Fibroblast of the aortic adventitia (primary cell): ENCODE results near the gene MYO5B. TPM values are rescaled to one million over a fixed set of nuclear protein-coding genes. Genes with fewer than 3 reads are reported as not detected.

Experiments
- DNase-seq: peaks from one replicate; pipeline ENCODE4 v3.0.0-alpha.2; 2010; ENCODE audit warnings: low read depth
- H3K4me3 ChIP-seq: 2 replicates; pipeline ENCODE4 v1.5.1; 2011; ENCODE audit warnings: low read depth, mild to moderate bottlenecking, control low read depth, low read length, moderate library complexity
- CTCF ChIP-seq: IDR thresholded peaks from 2 replicates; pipeline ENCODE4 v1.5.1; 2011; ENCODE audit warnings: mild to moderate bottlenecking, low read length, control low read depth, inconsistent platforms; ENCODE audit not compliant: insufficient read depth
- total RNA-seq: library from RNA; depleted of rRNA; stranded (reverse); fragments of >200 nt; gene quantifications from 2 replicates; pipeline ENCODE4 v1.2.3, GENCODE V29; 2012; ENCODE audit warnings: low replicate concordance

MYO5B gene
- total RNA-seq, 1 donor, result 0.09 TPM

DNA sequence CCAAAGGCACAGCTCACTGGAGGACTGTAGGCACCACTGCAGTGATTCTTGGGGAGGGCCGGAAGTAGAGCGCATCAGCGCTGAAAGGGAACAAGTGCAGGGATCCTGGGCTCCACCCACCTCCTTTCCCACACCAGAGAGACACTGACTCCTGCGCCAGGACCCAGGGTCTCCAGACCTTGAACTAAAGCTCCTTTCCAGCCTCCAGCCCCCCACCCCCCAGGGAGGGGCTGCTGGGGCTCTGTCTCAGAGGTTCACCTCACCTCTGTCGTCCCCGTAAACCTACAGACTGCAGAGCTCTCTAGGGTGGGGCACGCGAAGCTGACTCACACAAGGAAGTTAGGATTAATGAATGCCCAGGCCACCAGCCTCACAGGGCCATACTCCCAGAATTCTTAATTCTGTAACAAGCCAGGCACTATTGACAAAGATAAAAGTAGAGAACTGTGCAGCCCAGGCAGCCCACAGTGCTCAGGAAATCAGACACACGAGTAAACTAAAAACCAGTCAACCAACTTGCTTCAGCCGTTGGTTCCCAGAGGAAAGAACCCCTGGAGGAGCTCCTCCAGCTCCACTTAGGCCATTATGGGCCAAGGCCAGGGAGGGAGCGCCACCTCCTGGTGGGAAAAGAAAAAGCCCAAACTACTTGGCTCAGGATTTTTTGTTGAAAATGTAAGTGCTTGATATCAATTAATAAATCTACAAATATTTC lies 336.5 kb downstream of the MYO5B start:
- peak; percentile 83 for DNase-seq
- no peak overlapping the region for H3K4me3 ChIP-seq
- TF ChIP-seq CTCF, result peak; percentile 91

GRCh38 chr18:49857708-49858107 lies 337.2 kb downstream of the MYO5B start:
- H3K4me3 ChIP-seq, result no peak overlapping the region
- TF ChIP-seq CTCF, result no peak
- no peak for DNase-seq

GRCh38 chr18:49856496-49856895 lies 338.5 kb downstream of the MYO5B start:
- no peak overlapping the region for H3K4me3 ChIP-seq
- no peak for TF ChIP-seq CTCF
- DNase-seq, result no peak

- no peak for TF ChIP-seq CTCF
- no peak overlapping the region for H3K4me3 ChIP-seq
- DNase-seq, result no peak
These were observed 339.1 kb downstream of the MYO5B start for GRCh38 chr18:49855711-49856415.

DNA sequence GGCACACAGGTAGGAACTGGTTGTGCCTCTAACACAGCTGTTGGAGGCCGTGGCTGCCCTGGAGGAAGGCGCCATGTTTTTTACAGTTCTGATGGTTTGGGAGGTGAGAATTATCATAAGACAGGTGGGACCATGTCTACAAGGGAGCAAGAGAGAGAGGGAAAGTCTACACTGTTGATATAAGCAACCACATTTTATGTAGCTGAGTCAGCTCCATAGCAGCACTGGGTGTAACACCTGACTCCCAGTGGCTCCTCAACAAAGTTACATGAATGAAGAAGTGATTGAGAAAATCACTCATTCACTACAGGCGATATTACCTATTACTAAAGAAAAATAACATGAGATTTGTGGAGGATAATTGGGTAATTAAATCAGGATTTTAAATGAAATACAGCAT lies 340.3 kb downstream of the MYO5B start:
- TF ChIP-seq CTCF, result no peak
- DNase-seq, result no peak

GRCh38 chr18:49853436-49853835 lies 341.5 kb downstream of the MYO5B start:
- no peak for DNase-seq
- H3K4me3 ChIP-seq, result no peak overlapping the region
- no peak for TF ChIP-seq CTCF

More for the DNA sequence above, 340.3 kb downstream of the MYO5B start:
- H3K4me3 ChIP-seq, result no peak overlapping the region
